Left colon (tissue), 2 donors: Measurements from ENCODE around the gene GOT2. TPM values are rescaled to one million over a fixed set of nuclear protein-coding genes. Genes with fewer than 3 reads are reported as not detected.
"Not testable (repeated sequence)": the region's sequence is repeated elsewhere in the genome, so short reads cannot be mapped to it uniquely, and the experiment has no call there.

Experiments
- ATAC-seq: fragments of 200-7000 bp; cut with Tn5 transposase; one replicate; pipeline ENCODE4 v1.9.1; 2020; ENCODE audit warnings: mild to moderate bottlenecking, moderate library complexity
- DNase-seq, 2 donors: peaks; one replicate each; pipeline ENCODE4 v3.0.0-alpha.2; 2020
- intact Hi-C, 2 donors: fragments of 100-400 bp; cut with DNase I in 1 of 2; cut with micrococcal nuclease in 1 of 2; formaldehyde crosslinking; loops; one replicate each; pipeline versions ENCODE4 v1.11.2 to v1.14.0; 2022; cut with DNase I, micrococcal nuclease
- total RNA-seq, 2 donors: library from RNA; stranded (reverse); fragmentation: NEBNext Ultra II Directional; extraction: Animal tissue kit (Norgen Biotek cat#: 25700); gene quantifications; one replicate each; pipeline ENCODE4 v1.2.1, GENCODE V29; 2021
- donor health status: DM: no; HTN: no; CAD: no.
- donor health status: DM: yes; HTN: yes; CAD: no.

Gene GOT2
- total RNA-seq, 2 donors from 2014 or later: 96.3 to 130 TPM

- ATAC-seq (no peak), DNase-seq (no peak)
- intact Hi-C loops: no loop called here
Measured at GRCh38 chr16:58727796-58728568, 6.1 kb downstream of the GOT2 start.

- intact Hi-C loops: no loop called here
- ATAC-seq (no peak), DNase-seq (no peak)
Measured at GRCh38 chr16:58727028-58727781, 6.9 kb downstream of the GOT2 start.

GRCh38 chr16:58723109-58723508 is 11.0 kb downstream of the GOT2 start:
- intact Hi-C loops: no loop called here
- DNase-seq (no peak), ATAC-seq (no peak)

GRCh38 chr16:58717994-58718393 is 16.1 kb downstream of the GOT2 start:
- ATAC-seq (no peak), DNase-seq (no peak)
- intact Hi-C loops: no loop called here

DNA sequence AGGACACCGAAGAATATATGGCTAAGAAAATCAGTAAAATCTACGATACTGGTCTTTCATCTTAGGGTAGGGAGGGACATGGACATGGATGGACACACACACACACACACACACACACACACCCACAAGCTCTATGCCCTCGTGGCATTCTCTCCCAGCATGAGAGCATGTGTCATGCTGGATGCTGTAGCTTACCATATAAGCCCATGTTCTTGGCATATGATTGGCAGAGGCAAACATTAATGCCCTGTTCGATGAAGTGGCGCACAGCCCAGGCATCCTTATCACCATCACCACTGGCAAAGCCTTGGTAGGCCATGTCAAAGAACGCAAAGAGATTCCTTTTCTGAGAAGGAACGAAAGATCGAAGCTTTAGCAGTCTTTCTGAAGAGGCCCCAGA is 17.6 kb downstream of the GOT2 start:
- DNase-seq (no peak), ATAC-seq (no peak)

GRCh38 chr16:58713742-58714141 is 20.4 kb downstream of the GOT2 start:
- ATAC-seq (no peak), DNase-seq (no peak)
- intact Hi-C loops: no loop called here

More for the DNA sequence above, 17.6 kb downstream of the GOT2 start:
- intact Hi-C loops: no loop called here

GRCh38 chr16:58709333-58709732 is 24.8 kb downstream of the GOT2 start:
- ATAC-seq (no peak), DNase-seq (no peak)
- intact Hi-C loops: no loop called here

GRCh38 chr16:58699151-58699550 is 35.0 kb downstream of the GOT2 start:
- intact Hi-C loops: no loop called here
- no peak for DNase-seq
- no peak for ATAC-seq

DNA sequence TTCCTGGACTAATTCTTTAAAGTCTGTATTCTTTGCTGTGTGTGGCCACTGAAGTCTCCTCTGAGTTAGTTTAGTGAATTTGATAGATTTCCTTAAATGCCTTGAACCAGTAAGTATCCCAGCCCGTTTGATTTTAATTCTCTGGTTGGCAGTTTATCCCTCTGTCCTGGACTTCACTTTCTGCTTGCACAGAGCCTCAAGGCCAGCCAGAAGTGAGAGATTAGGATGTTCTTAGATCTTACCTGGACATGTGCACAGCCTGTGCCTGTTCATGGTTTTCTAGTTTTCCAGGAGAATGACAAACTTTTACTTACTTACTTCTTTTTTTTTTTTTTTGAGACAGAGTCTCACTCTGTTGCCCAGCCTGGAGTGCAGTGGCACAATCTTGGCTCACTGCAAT is 38.7 kb downstream of the GOT2 start:
- ATAC-seq: no peak
- intact Hi-C loops: no loop called here
- no peak for DNase-seq

- DNase-seq (no peak), ATAC-seq (no peak)
- intact Hi-C loops: no loop called here
Measured at GRCh38 chr16:58692450-58692849, 41.7 kb downstream of the GOT2 start.

DNA sequence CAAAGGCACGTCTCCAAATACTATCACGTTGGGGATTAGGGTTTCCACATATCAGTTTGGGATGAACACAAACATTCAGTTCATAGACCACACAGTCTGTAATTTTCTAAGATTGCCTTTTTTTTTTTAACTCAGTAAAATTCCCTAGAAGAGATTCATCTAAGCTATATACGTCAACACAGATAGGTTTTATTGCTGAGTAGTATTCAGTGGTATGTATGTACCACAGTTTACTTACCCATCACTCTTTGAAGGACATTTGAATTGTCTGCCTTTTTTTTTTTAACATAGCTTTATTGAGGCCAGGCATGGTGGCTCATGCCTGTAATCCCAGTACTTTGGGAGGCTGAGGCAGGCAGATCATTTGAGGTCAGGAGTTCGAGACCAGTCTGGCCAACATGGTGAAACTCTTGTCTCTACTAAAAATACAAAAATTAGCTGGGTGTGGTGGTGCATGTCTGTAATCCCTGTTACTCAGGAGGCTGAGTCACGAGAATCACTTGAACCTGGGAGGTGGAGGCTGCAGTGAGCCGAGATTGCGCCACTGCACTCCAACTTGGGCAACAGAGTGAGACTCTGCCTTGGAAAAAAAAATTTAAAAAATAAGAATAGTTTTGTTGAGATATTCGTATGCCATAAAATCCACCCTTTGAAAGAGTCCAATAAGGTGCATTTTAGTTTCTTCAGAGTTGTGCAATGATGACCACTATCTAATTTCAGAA is 47.0 kb downstream of the GOT2 start:
- DNase-seq, intact Hi-C loops, ATAC-seq: not testable (repeated sequence)

DNA sequence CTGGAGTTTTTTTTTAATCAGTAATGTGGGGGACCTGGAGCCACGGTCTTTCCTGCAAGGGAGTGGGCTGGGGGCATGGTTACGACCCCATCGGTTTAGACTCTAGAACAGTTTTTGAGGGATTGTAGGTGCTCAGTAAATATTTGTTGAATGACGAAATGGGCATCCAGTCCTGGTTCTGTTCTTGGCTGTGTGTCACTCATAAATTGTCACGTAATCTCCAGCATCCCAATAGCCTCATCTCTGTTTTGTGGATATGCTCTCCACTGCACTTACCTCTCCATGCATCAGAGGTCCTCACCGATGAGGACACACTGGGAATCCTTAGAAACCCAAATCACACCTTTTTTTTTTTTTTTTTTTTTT is 49.0 kb downstream of the GOT2 start:
- intact Hi-C loops: no loop called here
- DNase-seq (no peak), ATAC-seq (peak; percentile 6)

DNA sequence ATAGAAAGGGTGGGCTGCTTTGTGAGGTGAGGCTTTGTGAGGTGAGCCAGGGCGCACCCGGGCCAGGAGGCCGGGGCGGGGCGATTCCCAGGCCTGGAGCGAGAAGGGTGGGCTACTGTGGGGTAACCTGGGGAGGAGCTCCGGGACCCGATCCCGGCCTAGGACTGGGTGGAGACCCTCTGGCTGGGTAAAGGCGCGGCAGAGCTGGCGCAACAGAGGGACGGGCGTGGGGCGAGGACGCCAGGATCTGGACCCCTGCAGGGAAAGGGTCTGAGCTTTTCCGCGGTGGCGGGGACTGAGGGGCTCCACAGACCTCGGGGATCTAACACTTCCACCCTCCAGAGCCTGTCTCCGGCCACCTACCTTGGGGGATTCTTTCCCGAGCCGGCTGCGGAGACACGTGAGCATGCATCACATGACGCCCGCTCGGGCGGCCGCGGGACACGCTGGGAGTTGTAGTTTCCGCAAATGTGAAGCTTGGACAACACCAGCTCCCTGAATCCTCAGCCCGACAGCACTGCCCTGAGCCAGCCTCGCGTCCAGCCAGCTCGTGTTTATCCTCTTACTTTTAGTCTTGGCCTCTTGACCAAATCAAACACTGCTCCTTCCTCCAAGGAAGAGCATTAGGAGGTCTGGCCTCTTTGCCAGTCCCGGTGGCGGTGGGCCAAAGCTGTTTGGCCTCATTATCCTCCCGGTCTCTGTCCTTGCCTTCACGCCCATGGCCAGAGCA is 49.6 kb downstream of the GOT2 start, which contains the start of gene SLC38A7:
Gene SLC38A7, minus strand, starts transcription at position 417 of the 730 bp plus-strand sequence. CDS start 4,644 bp downstream, outside the sequence.
- DNase-seq (peak; percentile 85 to 89), ATAC-seq (peak; percentile 99)
- intact Hi-C loops: no loop called here

- ATAC-seq (peak; percentile 45), DNase-seq (no peak)
- intact Hi-C loops: no loop called here
Measured at GRCh38 chr16:58684001-58684353, 50.1 kb downstream of the GOT2 start.

GRCh38 chr16:58679763-58680162 is 54.4 kb downstream of the GOT2 start:
- intact Hi-C loops: no loop called here
- no peak for ATAC-seq
- no peak for DNase-seq

DNA sequence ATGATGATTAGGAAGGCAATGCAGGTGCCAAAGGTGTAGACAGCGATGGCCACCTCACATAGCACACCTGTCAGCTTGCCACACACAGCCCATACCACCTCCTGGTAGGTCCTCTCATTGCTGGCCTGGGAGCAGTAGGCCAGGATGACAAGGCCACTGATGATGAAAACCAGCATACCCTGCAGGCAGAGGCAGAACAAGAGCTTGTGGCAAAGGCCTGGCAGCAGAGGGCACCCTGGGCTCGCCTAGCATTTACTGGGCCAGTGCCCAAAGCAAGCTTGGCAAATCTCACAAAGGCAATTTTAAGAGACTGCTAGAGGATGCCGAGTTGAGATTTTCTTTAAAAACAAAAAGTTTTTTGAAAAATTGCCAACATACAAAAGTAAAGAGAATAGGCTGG is 55.4 kb downstream of the GOT2 start:
- peak in 1 of 2 donors; percentile 30 for DNase-seq
- intact Hi-C loops: no loop called here
- peak; percentile 71 for ATAC-seq

DNA sequence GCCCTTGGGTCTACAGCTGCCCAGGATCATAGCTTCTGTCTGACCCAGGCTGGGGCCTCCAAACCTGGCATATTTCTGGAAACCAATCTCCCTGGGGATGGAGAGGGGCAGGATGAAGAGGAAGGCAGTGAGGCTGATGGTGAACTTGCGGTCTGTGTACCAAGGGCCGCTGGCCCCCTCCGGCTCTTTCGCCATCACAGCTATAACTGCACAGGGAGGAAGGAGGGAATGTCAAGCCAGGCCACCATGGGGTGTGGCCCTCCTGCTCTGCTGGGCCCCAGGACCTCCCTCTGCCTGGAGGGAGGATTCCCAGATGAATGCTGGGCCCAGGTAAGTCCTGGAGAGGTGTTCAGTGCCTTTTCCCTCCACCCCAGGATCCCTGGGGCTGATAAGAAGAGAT is 55.8 kb downstream of the GOT2 start:
- no peak for DNase-seq
- ATAC-seq: no peak
- intact Hi-C loops: no loop called here

- ATAC-seq: no peak
- DNase-seq: no peak
- intact Hi-C loops: no loop called here
Measured at GRCh38 chr16:58670946-58671583, 63.1 kb downstream of the GOT2 start.

- ATAC-seq: no peak
- intact Hi-C loops: no loop called here
Measured at GRCh38 chr16:58670177-58670576, 63.9 kb downstream of the GOT2 start.

More at GRCh38 chr16:58670177-58670576, 63.9 kb downstream of the GOT2 start:
- no peak for DNase-seq
